Thoracic aorta (tissue), 2 donors: Measurements from ENCODE around the gene SLC7A14. TPM values are rescaled to one million over a fixed set of nuclear protein-coding genes. Genes with fewer than 3 reads are reported as not detected.

Experiments used
- ATAC-seq: fragments of 150-250 bp; one replicate; pipeline ENCODE4 v1.8.0; 2017; ENCODE audit warnings: low read depth; ENCODE audit not compliant: insufficient number of reproducible peaks, low FRiP score
- DNase-seq: peaks from one replicate; pipeline ENCODE4 v3.0.0-alpha.2; 2020; ENCODE audit warnings: low spot score
- H3K27ac ChIP-seq, 2 donors: fragments of 200-600 bp; sonication (generic); 1 replicate in 1 of 2; 2 replicates in 1 of 2; pipeline ENCODE4 v1.5.1; 2016; ENCODE audit warnings: mild to moderate bottlenecking in 2 of 2, moderate library complexity in 2 of 2
- H3K27me3 ChIP-seq: fragments of 200-600 bp; sonication (generic); replicated peaks from 2 replicates; pipeline ENCODE4 v1.6.0; 2016; ENCODE audit warnings: mild to moderate bottlenecking; ENCODE audit not compliant: insufficient read depth
- H3K36me3 ChIP-seq: fragments of 200-600 bp; sonication (generic); one replicate; pipeline ENCODE4 v1.5.1; 2016
- H3K4me1 ChIP-seq, 2 donors: fragments of 200-600 bp; sonication (generic); 1 replicate in 1 of 2; 2 replicates in 1 of 2; pipeline versions ENCODE4 v1.5.1 to v1.6.0; 2016; ENCODE audit warnings: low read depth in 2 of 2, mild to moderate bottlenecking in 1 of 2; ENCODE audit not compliant: control insufficient read depth in 1 of 2
- H3K4me3 ChIP-seq: fragments of 200-600 bp; sonication (generic); 2 replicates; pipeline ENCODE4 v1.5.1; 2016; ENCODE audit warnings: mild to moderate bottlenecking
- H3K9me3 ChIP-seq: fragments of 200-600 bp; sonication (generic); 2 replicates; pipeline ENCODE4 v1.5.1; 2016
- CTCF ChIP-seq: fragments of 200-600 bp; sonication (generic); IDR thresholded peaks from one replicate; pipeline ENCODE4 v1.5.1; 2019; ENCODE audit warnings: antibody characterized with exemption
- total RNA-seq, 2 donors: library from RNA; depleted of rRNA; stranded (reverse); fragments of >200 nt; gene quantifications; one replicate each; pipeline versions ENCODE4 v1.1.0 to v1.2.3, GENCODE V29; 2016

Gene SLC7A14
- total RNA-seq, 2 donors from 2014 or later, result not detected

DNA sequence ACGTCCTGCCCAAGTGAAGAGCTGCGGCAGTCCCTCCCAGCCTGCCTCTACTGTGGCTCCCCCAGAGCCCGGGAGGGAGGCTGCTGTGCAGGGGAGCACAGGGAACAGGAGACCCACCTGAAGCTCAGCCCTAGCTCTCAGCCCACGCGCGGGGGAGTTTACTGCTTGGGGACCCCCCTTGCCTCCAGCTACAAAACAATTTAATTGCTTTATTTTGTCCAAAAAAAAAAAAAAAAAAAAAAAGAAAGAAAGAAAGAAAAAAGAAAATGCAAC is 89.1 kb downstream of the SLC7A14 start:
- H3K4me3 ChIP-seq, result no peak overlapping the region
- no peaks in the 10 kb centered on the region for H3K27me3 ChIP-seq
- no peaks in the 10 kb centered on the region for H3K36me3 ChIP-seq
- H3K27ac ChIP-seq, result no peak overlapping the region
- ATAC-seq (no peak), DNase-seq (no peak)
- no peaks in the 10 kb centered on the region for H3K9me3 ChIP-seq
- TF ChIP-seq CTCF, result no peak
- no peaks in the 10 kb centered on the region for H3K4me1 ChIP-seq

DNA sequence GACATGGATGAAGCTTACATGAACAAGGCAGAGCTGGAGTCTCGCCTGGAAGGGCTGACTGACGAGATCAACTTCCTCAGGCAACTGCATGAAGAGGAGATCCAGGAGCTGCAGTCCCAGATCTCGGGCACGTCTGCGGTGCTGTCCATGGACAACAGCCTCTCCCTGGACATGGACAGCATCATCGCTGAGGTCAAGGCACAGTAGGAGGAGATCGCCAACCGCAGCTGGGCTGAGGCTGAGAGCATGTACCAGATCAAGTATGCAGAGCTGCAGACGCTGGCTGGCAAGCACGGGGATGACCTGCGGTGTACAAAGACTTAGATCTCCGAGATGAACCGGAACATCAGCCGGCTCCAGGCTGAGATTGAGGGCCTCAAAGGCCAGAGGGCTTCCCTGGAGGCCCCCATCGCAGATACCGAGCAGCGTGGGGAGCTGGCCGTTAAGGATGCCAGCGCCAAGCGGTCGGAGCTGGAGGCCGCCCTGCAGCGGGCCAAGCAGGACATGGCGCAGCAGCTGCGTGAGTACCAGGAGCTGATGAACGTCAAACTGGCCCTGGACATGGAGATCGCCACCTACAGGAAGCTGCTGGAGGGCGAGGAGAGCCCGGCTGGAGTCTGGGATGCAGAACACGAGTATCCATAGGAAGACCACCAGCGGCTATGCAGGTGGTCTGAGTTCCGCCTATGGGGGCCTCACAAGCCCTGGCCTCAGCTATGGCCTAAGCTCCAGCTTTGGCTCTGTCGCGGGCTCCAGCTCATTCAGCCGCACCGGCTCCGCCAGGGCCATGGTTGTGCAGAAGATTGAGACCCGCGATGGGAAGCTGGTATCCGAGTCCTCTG is 89.6 kb downstream of the SLC7A14 start:
- Histone ChIP-seq H3K27ac (no peak overlapping the region), H3K9me3 (no peaks in the 10 kb centered on the region)
- ATAC-seq, result no peak

GRCh38 chr3:170494766-170495165 is 91.1 kb downstream of the SLC7A14 start:
- Histone ChIP-seq H3K9me3 (no peaks in the 10 kb centered on the region), H3K4me3 (no peak overlapping the region), H3K27ac (no peak overlapping the region), H3K4me1 (no peaks in the 10 kb centered on the region), H3K27me3 (no peaks in the 10 kb centered on the region), H3K36me3 (no peaks in the 10 kb centered on the region)
- no peak for DNase-seq
- ATAC-seq, result no peak
- TF ChIP-seq CTCF, result no peak

More for the DNA sequence above, 89.6 kb downstream of the SLC7A14 start:
- H3K36me3 ChIP-seq, result no peaks in the 10 kb centered on the region
- TF ChIP-seq CTCF, result no peak
- H3K4me1 ChIP-seq, result no peaks in the 10 kb centered on the region
- no peak for DNase-seq
- H3K4me3 ChIP-seq, result no peak overlapping the region
- no peaks in the 10 kb centered on the region for H3K27me3 ChIP-seq

GRCh38 chr3:170493712-170494182 is 92.1 kb downstream of the SLC7A14 start:
- no peak for TF ChIP-seq CTCF
- no peaks in the 10 kb centered on the region for H3K4me1 ChIP-seq
- H3K27ac ChIP-seq, result no peak overlapping the region
- H3K36me3 ChIP-seq, result no peaks in the 10 kb centered on the region
- ATAC-seq (no peak), DNase-seq (no peak)
- no peak overlapping the region for H3K4me3 ChIP-seq
- H3K9me3 ChIP-seq, result no peaks in the 10 kb centered on the region
- no peaks in the 10 kb centered on the region for H3K27me3 ChIP-seq

GRCh38 chr3:170491901-170492300 is 94.0 kb downstream of the SLC7A14 start:
- no peak for DNase-seq
- H3K9me3 ChIP-seq, result no peaks in the 10 kb centered on the region
- ATAC-seq, result no peak
- no peak overlapping the region for H3K4me3 ChIP-seq
- no peak for TF ChIP-seq CTCF
- H3K27me3 ChIP-seq, result no peaks in the 10 kb centered on the region
- H3K27ac ChIP-seq, result no peak overlapping the region
- no peaks in the 10 kb centered on the region for H3K4me1 ChIP-seq
- H3K36me3 ChIP-seq, result no peaks in the 10 kb centered on the region
